T-helper 1 cell (primary cell): Measurements from ENCODE around the gene ALKBH4.
"Not testable (repeated sequence)": the region's sequence is repeated elsewhere in the genome, so short reads cannot be mapped to it uniquely, and the experiment has no call there.

ENCODE experiments used
- DNase-seq, 5 donors: peaks; one replicate each; pipeline ENCODE4 v3.0.0-alpha.2; 2012 to 2020

Gene ALKBH4

DNA sequence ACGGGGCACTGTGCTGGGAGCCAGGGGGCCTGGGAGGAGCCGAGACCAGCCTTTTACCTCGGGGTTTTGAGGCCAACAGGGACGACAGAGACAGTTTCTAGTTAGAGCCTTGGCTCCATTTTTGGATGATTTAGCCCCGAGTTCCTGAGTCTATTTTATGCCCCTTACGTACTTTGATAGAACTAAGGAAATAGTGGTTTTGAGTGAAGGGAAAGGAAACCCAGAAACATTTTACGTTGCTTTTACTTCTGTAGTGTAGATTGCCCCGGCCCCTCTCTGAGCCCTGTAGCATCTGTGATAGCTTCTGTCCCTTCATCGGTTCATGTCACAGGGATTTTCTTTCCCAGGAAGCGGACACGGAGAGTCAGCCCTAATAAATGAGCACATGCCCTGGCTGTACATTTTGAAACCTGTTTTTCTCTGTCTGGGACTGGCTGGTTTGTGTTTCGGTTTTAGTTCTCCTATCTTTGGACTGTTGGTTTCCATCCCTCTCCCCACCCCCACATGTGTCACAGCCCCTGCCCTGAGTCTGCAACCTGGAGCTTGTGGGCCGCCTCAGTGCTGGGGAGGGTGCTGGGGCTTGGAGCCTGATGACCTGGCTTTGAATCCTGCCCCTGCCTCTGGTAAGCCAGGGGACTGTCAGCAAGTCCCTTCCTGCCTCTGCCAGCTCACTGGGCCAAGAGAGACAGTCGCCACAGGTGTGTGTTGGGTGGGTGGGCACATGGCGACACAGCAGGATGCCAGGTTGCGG, 38.2 kb downstream of the ALKBH4 start:
- peak; percentile 35 to 88 (median 59) for DNase-seq

DNA sequence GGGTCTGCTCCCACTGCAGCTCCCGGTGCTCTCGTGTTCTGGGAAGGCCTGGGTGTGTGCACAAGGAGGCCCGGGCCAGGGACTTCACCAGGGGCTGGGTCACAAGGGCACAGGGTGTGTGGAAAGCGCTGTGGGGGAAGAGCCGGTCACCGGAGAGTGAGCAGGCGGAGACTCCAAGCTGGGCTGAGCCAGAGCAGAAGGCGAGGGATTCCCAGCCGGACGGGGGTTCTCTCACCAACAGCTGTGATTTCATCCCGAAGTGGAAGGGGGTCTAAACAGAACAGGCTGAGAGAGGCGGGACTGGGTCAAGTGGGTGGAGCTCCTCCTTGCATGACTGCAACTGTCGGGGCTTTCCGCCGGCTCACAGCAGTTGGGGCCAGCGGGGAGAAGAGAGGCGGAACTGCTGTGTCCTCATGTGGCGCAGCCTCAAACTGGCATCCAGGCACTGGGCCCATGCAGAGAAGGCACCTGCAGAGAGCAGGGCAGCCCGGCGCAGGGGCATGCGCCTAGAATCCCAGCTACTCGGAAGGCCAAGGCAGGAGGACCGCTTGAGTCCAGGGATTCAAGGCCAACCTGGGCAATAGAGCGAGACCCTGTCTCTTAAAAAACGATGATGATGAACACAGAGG, 38.9 kb downstream of the ALKBH4 start:
- DNase-seq: peak; percentile 72 to 93 (median 80)

GRCh38 chr7:102424787-102425218, 39.9 kb downstream of the ALKBH4 start:
- DNase-seq: no peak

GRCh38 chr7:102424129-102424551, 40.5 kb downstream of the ALKBH4 start:
- DNase-seq: no peak

DNA sequence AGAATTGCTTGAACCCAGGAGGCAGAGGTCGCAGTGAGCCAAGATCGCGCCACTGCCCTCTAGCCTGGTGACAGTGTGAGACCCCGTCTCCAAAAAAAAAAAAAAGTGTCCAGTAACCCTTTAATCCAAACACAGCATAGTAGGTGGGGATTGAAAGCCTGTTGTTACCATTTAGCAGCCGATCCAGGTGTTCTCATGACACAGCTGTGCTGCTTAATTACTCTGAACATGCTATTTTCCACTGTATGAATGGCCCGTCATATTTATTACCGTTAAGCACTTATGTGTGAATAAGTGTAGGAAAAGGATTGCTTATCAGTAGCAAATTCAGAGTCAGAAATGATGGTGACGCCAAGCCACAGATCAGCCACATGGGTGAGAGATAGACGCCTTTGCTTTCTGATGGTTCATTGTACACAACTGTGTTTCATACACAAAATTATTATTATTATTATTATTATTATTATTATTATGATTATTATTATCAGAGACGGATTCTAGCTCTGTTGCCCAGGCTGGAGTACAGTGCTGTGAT, 42.9 kb downstream of the ALKBH4 start:
- DNase-seq: no peak

DNA sequence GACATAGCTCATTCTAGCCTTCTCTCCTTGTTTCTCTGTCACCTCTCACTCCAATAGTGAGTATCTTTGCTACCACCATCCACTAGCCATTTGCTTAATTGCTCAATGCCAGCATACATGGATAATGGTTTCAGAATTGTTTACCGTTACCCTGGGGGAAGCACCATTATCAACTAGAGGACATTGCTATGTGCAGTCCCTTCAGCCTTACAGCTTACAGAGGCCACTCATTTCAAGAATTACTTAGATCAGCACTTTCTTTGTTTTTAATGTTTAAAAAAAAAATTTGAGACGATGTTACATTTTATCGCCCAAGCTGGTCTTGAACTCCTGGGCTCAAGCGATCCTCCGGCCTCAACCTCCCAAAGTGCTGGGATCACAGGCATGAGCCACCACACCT, 46.1 kb downstream of the ALKBH4 start:
- DNase-seq: peak in 1 of 5 donors; percentile 26

DNA sequence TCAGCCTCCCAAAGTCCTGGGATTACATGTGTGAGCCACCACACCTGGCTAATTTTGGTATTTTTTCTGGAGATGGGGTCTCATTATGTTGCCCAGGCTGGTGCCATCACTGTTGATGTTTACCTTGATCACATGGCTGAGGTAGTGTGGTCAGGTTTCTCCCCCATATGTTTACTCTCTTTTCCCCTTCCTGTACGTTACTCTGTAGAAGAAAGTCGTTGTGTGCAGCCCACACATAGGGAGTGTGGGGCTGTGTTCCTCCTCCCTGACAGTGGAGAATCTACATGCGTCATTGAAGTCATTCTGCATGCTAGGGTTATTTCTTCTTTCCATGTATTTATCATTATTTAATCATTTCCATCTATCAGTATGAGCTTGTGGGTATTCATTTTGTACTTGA, 47.6 kb downstream of the ALKBH4 start:
- DNase-seq: peak in 1 of 5 donors; percentile 60

- no peak for DNase-seq
Observed at GRCh38 chr7:102416406-102416805, 48.3 kb downstream of the ALKBH4 start.

- peak in 4 of 5 donors; percentile 27 to 89 (median 32) for DNase-seq
Observed at GRCh38 chr7:102415685-102416225, 48.9 kb downstream of the ALKBH4 start.

GRCh38 chr7:102413611-102414010, 51.1 kb downstream of the ALKBH4 start:
- DNase-seq: no peak

- DNase-seq: no peak
Observed at GRCh38 chr7:102413091-102413490, 51.6 kb downstream of the ALKBH4 start.

- DNase-seq: peak in 4 of 5 donors; percentile 26 to 44 (median 37)
Observed at GRCh38 chr7:102412548-102412947, 52.1 kb downstream of the ALKBH4 start.

- DNase-seq: no peak
Observed at GRCh38 chr7:102410918-102411317, 53.7 kb downstream of the ALKBH4 start.

DNA sequence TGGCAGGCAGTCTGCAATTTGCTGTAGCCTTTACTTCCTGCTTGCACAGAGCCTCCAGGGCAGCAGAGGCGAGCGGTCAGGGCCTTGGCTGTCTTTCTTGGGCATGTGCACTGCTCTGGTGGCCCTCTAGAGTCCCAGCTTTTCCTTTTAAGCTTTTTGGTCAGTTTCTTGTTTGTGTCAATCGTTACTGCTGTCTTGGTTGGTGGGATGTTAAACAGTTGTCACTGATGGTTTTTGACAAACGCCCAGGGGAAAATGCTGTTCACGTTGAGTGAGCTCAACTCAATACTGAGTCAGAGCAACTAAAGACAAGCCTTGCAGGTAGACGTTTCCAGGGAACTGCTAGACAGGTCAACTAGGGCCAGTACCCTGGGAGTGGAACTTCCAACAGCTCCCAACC, 54.5 kb downstream of the ALKBH4 start:
- no peak for DNase-seq

DNA sequence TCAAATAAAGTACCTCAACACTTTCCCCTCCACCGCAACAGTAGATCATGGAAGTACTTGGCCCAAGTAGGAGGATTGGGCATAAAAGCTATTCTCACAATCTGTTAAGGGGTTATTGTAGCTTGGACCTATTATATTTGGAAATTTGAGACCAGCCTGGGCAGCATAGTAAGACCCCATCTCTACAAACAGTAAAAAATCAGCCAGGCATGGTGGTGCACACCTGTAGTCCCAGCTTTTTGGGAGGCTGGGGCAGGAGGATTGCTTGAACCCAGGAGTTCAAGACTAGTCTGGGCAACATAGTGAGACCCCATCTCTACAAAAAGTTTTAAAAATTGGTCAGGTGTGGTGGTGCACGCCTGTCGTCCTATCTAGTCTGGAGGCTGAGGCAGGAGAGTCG, 55.3 kb downstream of the ALKBH4 start:
- DNase-seq: no peak

DNA sequence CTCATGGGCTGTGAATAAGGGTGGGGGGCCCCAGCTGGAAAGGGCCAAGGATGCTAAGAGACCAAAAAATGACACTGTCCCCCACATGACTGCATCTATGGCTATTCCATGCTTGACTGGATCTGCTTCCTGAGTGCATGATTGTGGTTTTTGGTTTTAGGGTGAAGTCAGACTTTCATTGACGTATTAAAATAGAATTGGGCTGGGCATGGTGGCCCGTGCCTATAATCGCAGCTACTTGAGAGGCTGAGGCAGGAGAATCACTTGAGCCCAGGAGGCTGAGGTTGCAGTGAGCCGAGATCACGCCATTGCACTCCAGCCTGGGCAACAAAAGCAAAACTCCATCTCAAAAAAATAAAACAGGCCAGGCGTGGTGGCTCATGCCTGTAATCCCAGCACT, 56.1 kb downstream of the ALKBH4 start:
- DNase-seq: not testable (repeated sequence)

- DNase-seq: no peak
Observed at GRCh38 chr7:102407910-102408309, 56.8 kb downstream of the ALKBH4 start.
